Right ventricle myocardium inferior (tissue), 1 donor: ENCODE results near the gene SCYL1. TPM values are rescaled to one million over a fixed set of nuclear protein-coding genes. Genes with fewer than 3 reads are reported as not detected.

Source experiments
- ATAC-seq: fragments of 200-7000 bp; cut with Tn5 transposase; one replicate; pipeline ENCODE4 v1.9.1; 2020; ENCODE audit warnings: mild to moderate bottlenecking, moderate library complexity
- DNase-seq: peaks from one replicate; pipeline ENCODE4 v3.0.0; 2021; ENCODE audit errors: missing footprints
- intact Hi-C: fragments of 100-400 bp; cut with DNase I; formaldehyde crosslinking; loops from one replicate; pipeline ENCODE4 v1.11.0; 2022
- total RNA-seq: library from RNA; stranded (reverse); fragmentation: NEBNext Ultra II Directional; extraction: Animal tissue kit (Norgen Biotek cat#: 25700); gene quantifications from one replicate; pipeline ENCODE4 v1.2.1, GENCODE V29; 2021
- donor health status: DM: no; HTN: yes; CAD: no; lungs with severe emphysema.

SCYL1 gene
- total RNA-seq, 1 donor from 2014 or later: 55.6 TPM

GRCh38 chr11:65524014-65524740, 706 bp upstream of the SCYL1 start:
- DNase-seq: peak; percentile 78
- intact Hi-C loops: no loop called here
- ATAC-seq: peak; percentile 30

- ATAC-seq (no peak), DNase-seq (no peak)
- intact Hi-C loops: no loop called here
Observed at GRCh38 chr11:65525546-65526480, 930 bp downstream of the SCYL1 start.

- DNase-seq: no peak
- ATAC-seq: no peak
- intact Hi-C loops: no loop called here
Observed at GRCh38 chr11:65526744-65527143, 1.9 kb downstream of the SCYL1 start.

GRCh38 chr11:65528819-65529350, 4.0 kb downstream of the SCYL1 start:
- intact Hi-C loops: no loop called here
- no peak for DNase-seq

GRCh38 chr11:65529475-65530156, 4.7 kb downstream of the SCYL1 start:
- no peak for DNase-seq
- intact Hi-C loops: no loop called here
- ATAC-seq: no peak

More at GRCh38 chr11:65528819-65529350, 4.0 kb downstream of the SCYL1 start:
- no peak for ATAC-seq

GRCh38 chr11:65530157-65530496, 5.2 kb downstream of the SCYL1 start:
- intact Hi-C loops: no loop called here
- DNase-seq (no peak), ATAC-seq (no peak)

GRCh38 chr11:65532388-65533064, 7.6 kb downstream of the SCYL1 start:
- intact Hi-C loops: no loop called here
- DNase-seq: no peak
- no peak for ATAC-seq

- no peak for DNase-seq
Observed at GRCh38 chr11:65535102-65535501, 10.2 kb downstream of the SCYL1 start.

GRCh38 chr11:65536412-65537295, 11.8 kb downstream of the SCYL1 start:
- ATAC-seq (no peak), DNase-seq (no peak)
- intact Hi-C loops: no loop called here

More at GRCh38 chr11:65535102-65535501, 10.2 kb downstream of the SCYL1 start:
- no peak for ATAC-seq
- intact Hi-C loops: no loop called here

- DNase-seq: no peak
- intact Hi-C loops: no loop called here
- ATAC-seq: no peak
Observed at GRCh38 chr11:65537296-65537597, 12.4 kb downstream of the SCYL1 start.

- DNase-seq (no peak), ATAC-seq (no peak)
- intact Hi-C loops: no loop called here
Observed at GRCh38 chr11:65537620-65538231, 12.8 kb downstream of the SCYL1 start.

GRCh38 chr11:65538232-65538914, 13.5 kb downstream of the SCYL1 start:
- ATAC-seq: no peak
- DNase-seq: no peak
- intact Hi-C loops: no loop called here

GRCh38 chr11:65538915-65539743, 14.2 kb downstream of the SCYL1 start:
- ATAC-seq (no peak), DNase-seq (no peak)
- intact Hi-C loops: no loop called here

- peak; percentile 6 for ATAC-seq
- no peak for DNase-seq
- intact Hi-C loops: loop anchor here (1.0 to 2.0 kb wide), 4 partner anchors 17 to 75 kb away; partner anchors contain the start of genes MAP3K11 and PCNX3
Observed at GRCh38 chr11:65539744-65540289, 14.9 kb downstream of the SCYL1 start.

GRCh38 chr11:65540290-65541092, 15.6 kb downstream of the SCYL1 start:
- intact Hi-C loops: loop anchor here (1.0 to 2.0 kb wide), 5 partner anchors 17 to 74 kb away; partner anchors contain the start of genes MAP3K11, PCNX3 and ZNRD2
- ATAC-seq (peak; percentile 94), DNase-seq (peak; percentile 97)
